Neural progenitor cell (in vitro differentiated cells): ENCODE data around the gene DIPK1B. TPM values are rescaled to one million over a fixed set of nuclear protein-coding genes. Genes with fewer than 3 reads are reported as not detected.

Source experiments
- DNase-seq: peaks from one replicate; pipeline ENCODE4 v3.0.0-alpha.2; 2016; ENCODE audit warnings: low spot score
- H2AFZ ChIP-seq: fragments of 200-600 bp; sonication (generic); replicated peaks from 2 replicates; pipeline ENCODE4 v1.6.1; 2016; ENCODE audit warnings: antibody characterized with exemption
- H3F3A ChIP-seq: fragments of 200-600 bp; sonication (generic); 2 replicates; pipeline ENCODE4 v1.6.1; 2016; ENCODE audit warnings: antibody characterized with exemption, low read depth
- H3K27ac ChIP-seq: fragments of 200-600 bp; sonication (generic); 2 replicates; pipeline ENCODE4 v1.5.1; 2016; ENCODE audit warnings: mild to moderate bottlenecking
- H3K27me3 ChIP-seq: fragments of 200-600 bp; sonication (generic); 2 replicates; pipeline ENCODE4 v1.6.1; 2016; ENCODE audit warnings: mild to moderate bottlenecking, moderate library complexity
- H3K36me3 ChIP-seq: fragments of 200-600 bp; sonication (generic); 2 replicates; pipeline ENCODE4 v1.5.1; 2016
- H3K4me1 ChIP-seq: fragments of 200-600 bp; sonication (generic); 2 replicates; pipeline ENCODE4 v1.6.1; 2016; ENCODE audit warnings: mixed run types
- H3K4me2 ChIP-seq: fragments of 200-600 bp; sonication (generic); 2 replicates; pipeline ENCODE4 v1.6.1; 2016
- H3K4me3 ChIP-seq: fragments of 200-600 bp; sonication (generic); 2 replicates; pipeline ENCODE4 v1.5.1; 2016
- H3K79me2 ChIP-seq: fragments of 200-600 bp; sonication (generic); 2 replicates; pipeline ENCODE4 v1.6.1; 2016; ENCODE audit warnings: low read depth
- H3K9ac ChIP-seq: fragments of 200-600 bp; sonication (generic); 2 replicates; pipeline ENCODE4 v1.6.1; 2016
- H3K9me3 ChIP-seq: fragments of 200-600 bp; sonication (generic); 2 replicates; pipeline ENCODE4 v1.5.1; 2016; ENCODE audit warnings: low read depth
- H4K20me1 ChIP-seq: fragments of 200-600 bp; sonication (generic); 2 replicates; pipeline ENCODE4 v1.6.1; 2016; ENCODE audit warnings: low read depth
- H3K27ac Mint-ChIP-seq: 3 replicates; pipeline ENCODE4 v1.8.0; 2021; ENCODE audit warnings: mixed read lengths
- H3K27me3 Mint-ChIP-seq: 2 replicates; pipeline ENCODE4 v1.8.0; 2022; ENCODE audit warnings: low read depth, mild to moderate bottlenecking, inconsistent platforms, moderate library complexity, mixed read lengths; ENCODE audit not compliant: insufficient read depth
- H3K36me3 Mint-ChIP-seq: 3 replicates; pipeline ENCODE4 v1.8.0; 2021; ENCODE audit warnings: mixed read lengths
- H3K4me1 Mint-ChIP-seq: 3 replicates; pipeline ENCODE4 v1.8.0; 2021; ENCODE audit warnings: mixed read lengths
- H3K4me3 Mint-ChIP-seq: 3 replicates; pipeline ENCODE4 v1.8.0; 2021; ENCODE audit warnings: mild to moderate bottlenecking, moderate library complexity, mixed read lengths
- H3K9me3 Mint-ChIP-seq: 3 replicates; pipeline ENCODE4 v1.8.0; 2020; ENCODE audit warnings: mixed read lengths
- EZH2 ChIP-seq: fragments of 200-600 bp; sonication (generic); IDR thresholded peaks from 2 replicates; pipeline ENCODE4 v1.6.1; 2017; ENCODE audit warnings: antibody characterized with exemption, mild to moderate bottlenecking, moderate library complexity
- EZH2phosphoT487 ChIP-seq: fragments of 200-600 bp; sonication (generic); IDR thresholded peaks from 2 replicates; pipeline ENCODE4 v1.6.1; 2017; ENCODE audit warnings: antibody characterized with exemption
- total RNA-seq: library from RNA; depleted of rRNA; stranded (reverse); fragments of >200 nt; gene quantifications from 2 replicates; pipeline ENCODE4 v1.2.3, GENCODE V29; 2015; ENCODE audit warnings: low replicate concordance
- TF ChIP-seq, protein P1 (sequence below): fragments of 200-600 bp; sonication (generic); IDR thresholded peaks from 2 replicates; pipeline ENCODE4 v1.5.1; 2017; ENCODE audit warnings: antibody characterized with exemption, mild to moderate bottlenecking

The DIPK1B gene
- total RNA-seq, 1 donor from 2014 or later = 11.8 TPM

DNA sequence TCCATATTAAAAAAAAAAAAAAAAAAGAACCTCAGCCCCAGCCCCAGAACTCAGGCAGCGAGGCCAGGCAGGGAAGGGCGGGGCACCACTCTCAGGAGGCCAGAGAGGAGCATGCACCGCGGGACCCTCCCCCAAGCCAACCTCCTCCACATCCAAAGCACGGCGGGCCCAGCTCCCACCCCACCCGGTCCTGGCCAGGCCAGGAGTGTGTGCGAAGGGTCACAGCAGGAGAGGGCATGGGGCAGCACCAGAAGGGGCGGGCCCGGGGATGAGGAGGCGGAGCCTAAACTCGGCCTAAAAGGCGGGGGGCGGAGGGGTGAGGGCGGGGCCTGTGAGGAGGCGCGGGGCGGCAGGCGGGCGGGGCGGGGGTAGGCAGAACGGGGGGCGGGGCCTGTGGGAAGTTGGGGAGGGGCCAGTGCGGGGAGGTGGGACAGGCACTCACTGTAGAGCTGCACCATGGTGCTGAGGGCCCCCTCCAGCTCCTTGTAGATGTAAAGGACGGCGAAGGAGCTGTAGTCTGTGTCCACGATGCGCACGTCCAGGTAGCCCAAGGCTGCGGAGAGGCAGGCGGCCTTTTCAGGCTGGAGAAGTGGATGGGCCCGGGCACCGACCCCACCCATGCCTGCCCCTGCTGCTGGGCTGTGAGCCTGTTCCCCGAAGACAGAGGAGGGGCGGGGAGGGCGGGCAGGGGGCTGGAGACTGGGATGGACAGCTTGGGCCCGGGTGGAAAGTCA, 50.7 kb downstream of the DIPK1B start:
- TF ChIP-seq EZH2 = no peak
- TF ChIP-seq EZH2phosphoT487 = no peak
- TF ChIP-seq, protein P1, sequence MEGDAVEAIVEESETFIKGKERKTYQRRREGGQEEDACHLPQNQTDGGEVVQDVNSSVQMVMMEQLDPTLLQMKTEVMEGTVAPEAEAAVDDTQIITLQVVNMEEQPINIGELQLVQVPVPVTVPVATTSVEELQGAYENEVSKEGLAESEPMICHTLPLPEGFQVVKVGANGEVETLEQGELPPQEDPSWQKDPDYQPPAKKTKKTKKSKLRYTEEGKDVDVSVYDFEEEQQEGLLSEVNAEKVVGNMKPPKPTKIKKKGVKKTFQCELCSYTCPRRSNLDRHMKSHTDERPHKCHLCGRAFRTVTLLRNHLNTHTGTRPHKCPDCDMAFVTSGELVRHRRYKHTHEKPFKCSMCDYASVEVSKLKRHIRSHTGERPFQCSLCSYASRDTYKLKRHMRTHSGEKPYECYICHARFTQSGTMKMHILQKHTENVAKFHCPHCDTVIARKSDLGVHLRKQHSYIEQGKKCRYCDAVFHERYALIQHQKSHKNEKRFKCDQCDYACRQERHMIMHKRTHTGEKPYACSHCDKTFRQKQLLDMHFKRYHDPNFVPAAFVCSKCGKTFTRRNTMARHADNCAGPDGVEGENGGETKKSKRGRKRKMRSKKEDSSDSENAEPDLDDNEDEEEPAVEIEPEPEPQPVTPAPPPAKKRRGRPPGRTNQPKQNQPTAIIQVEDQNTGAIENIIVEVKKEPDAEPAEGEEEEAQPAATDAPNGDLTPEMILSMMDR = no peak
- no peak overlapping the region for H3K9ac ChIP-seq
- Mint-ChIP-seq H3K36me3 (no peaks in the 10 kb centered on the region), H3K27ac (no peak overlapping the region), H3K27me3 (no peaks in the 10 kb centered on the region), H3K4me3 (no peak overlapping the region), H3K4me1 (peaks cover 28% of the 10 kb centered on the region), H3K9me3 (no peaks in the 10 kb centered on the region)
- no peak overlapping the region for H2AFZ ChIP-seq
- H3K4me1 ChIP-seq = peaks cover 10% of the 10 kb centered on the region
- H3K9me3 ChIP-seq = no peaks in the 10 kb centered on the region
- no peak overlapping the region for H3K4me3 ChIP-seq
- no peak overlapping the region for H3K27ac ChIP-seq
- no peaks in the 10 kb centered on the region for H4K20me1 ChIP-seq
- H3K27me3 ChIP-seq = peaks cover 17% of the 10 kb centered on the region
- H3F3A ChIP-seq = peaks cover 22% of the 10 kb centered on the region
- DNase-seq = peak; percentile 93
- H3K4me2 ChIP-seq = peak overlapping the region; percentile 57
- H3K36me3 ChIP-seq = no peaks in the 10 kb centered on the region
- no peaks in the 10 kb centered on the region for H3K79me2 ChIP-seq

DNA sequence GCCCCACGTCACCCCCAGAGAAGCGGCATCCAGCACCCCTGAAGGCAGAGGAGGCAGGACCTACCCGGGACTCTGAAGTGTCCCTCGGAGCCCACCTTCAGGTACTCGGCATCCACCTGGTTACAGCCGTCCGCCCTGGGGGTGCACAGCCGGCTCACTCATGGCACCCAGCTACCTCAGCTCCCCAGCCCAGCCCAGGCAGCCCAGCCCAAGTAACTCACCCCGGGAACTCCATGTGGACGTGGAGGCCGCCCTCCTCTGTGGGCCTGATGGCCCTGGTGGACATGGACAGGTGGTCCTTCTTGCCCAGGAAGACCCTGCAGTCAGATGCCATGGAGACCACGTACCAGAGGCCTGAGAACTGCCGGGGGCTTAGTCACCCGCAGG, 51.3 kb downstream of the DIPK1B start:
- Mint-ChIP-seq H3K27ac (no peak overlapping the region), H3K36me3 (no peaks in the 10 kb centered on the region), H3K4me3 (no peak overlapping the region), H3K9me3 (no peaks in the 10 kb centered on the region), H3K27me3 (no peaks in the 10 kb centered on the region), H3K4me1 (peaks cover 28% of the 10 kb centered on the region)
- no peaks in the 10 kb centered on the region for H4K20me1 ChIP-seq
- peak overlapping the region; percentile 57 for H3K4me2 ChIP-seq
- no peak overlapping the region for H3K9ac ChIP-seq
- H3K9me3 ChIP-seq = no peaks in the 10 kb centered on the region
- no peak overlapping the region for H3K27ac ChIP-seq
- no peak overlapping the region for H2AFZ ChIP-seq
- H3K27me3 ChIP-seq = peaks cover 22% of the 10 kb centered on the region
- DNase-seq = no peak
- H3K4me1 ChIP-seq = peaks cover 10% of the 10 kb centered on the region
- TF ChIP-seq EZH2phosphoT487 = no peak
- TF ChIP-seq EZH2 = no peak
- TF ChIP-seq, protein P1 = no peak
- no peak overlapping the region for H3K4me3 ChIP-seq
- peaks cover 25% of the 10 kb centered on the region for H3F3A ChIP-seq
- H3K36me3 ChIP-seq = no peaks in the 10 kb centered on the region
- no peaks in the 10 kb centered on the region for H3K79me2 ChIP-seq

DNA sequence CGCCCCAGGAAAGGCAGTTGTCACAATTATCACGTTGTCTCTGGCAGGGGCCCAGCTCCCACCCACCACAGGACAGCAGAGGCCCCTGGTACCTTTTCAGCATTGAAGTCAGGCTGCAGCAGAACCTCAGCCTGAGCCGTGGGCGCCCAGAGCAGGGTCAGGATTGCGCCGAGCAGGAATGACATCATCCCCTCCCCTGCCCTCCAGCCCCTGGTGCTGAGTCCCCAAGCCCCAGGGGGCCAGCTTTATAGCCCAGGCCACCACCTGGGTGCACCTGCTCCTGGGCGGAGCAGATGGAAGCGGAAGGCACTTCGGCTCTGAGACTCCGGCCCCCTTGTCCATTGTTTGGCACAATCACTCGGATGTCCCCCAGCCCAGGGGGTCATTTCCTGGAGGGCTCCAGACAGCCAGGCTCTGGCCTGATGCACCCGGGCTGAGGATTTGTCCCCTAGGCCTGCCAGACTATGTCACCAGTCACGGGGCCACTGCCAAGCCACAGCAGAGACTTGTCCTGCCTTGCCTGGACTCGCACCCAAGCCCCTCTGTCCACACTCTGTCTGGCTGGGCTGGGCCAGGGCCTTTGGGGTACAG, 52.0 kb downstream of the DIPK1B start, which contains the start of gene LCN15:
Gene LCN15 (minus strand): TSS at position 218 of the 591 bp plus-strand sequence. CDS start 30 bp downstream, at position 188.
- no peak within 1 kb of the TSS for H2AFZ ChIP-seq
- H3K27me3 Mint-ChIP-seq = no peaks in the 10 kb centered on the region
- peak within 1 kb of the TSS; percentile 57 for H3K4me2 ChIP-seq
- H3K4me3 Mint-ChIP-seq = no peak within 1 kb of the TSS
- TF ChIP-seq, protein P1 = no peak
- TF ChIP-seq EZH2 (no peak), EZH2phosphoT487 (no peak)
- peaks cover 28% of the 10 kb centered on the region for H3F3A ChIP-seq
- H3K9me3 ChIP-seq = no peaks in the 10 kb centered on the region
- no peaks in the 10 kb centered on the region for H3K36me3 Mint-ChIP-seq
- H3K27ac Mint-ChIP-seq = no peak within 1 kb of the TSS
- no peaks in the 10 kb centered on the region for H3K36me3 ChIP-seq
- H3K9me3 Mint-ChIP-seq = no peaks in the 10 kb centered on the region
- no peaks in the 10 kb centered on the region for H4K20me1 ChIP-seq
- H3K4me3 ChIP-seq = no peak within 1 kb of the TSS
- H3K79me2 ChIP-seq = no peaks in the 10 kb centered on the region
- no peak within 1 kb of the TSS for H3K9ac ChIP-seq
- peaks cover 28% of the 10 kb centered on the region for H3K4me1 Mint-ChIP-seq
- DNase-seq = no peak
- peaks cover 25% of the 10 kb centered on the region for H3K27me3 ChIP-seq
- no peak within 1 kb of the TSS for H3K27ac ChIP-seq
- H3K4me1 ChIP-seq = peaks cover 10% of the 10 kb centered on the region
